Fibroblast of the aortic adventitia (primary cell): ENCODE measurements around the gene RPS6KC1. TPM values are rescaled to one million over a fixed set of nuclear protein-coding genes. Genes with fewer than 3 reads are reported as not detected.
A peak's percentile ranks its signal among the peaks of the same experiment; 100 is the strongest.

ENCODE experiments used
- DNase-seq: peaks from one replicate; pipeline ENCODE4 v3.0.0-alpha.2; 2010; ENCODE audit warnings: low read depth
- H3K4me3 ChIP-seq: 2 replicates; pipeline ENCODE4 v1.5.1; 2011; ENCODE audit warnings: low read depth, mild to moderate bottlenecking, control low read depth, low read length, moderate library complexity
- total RNA-seq: library from RNA; depleted of rRNA; stranded (reverse); fragments of >200 nt; gene quantifications from 2 replicates; pipeline ENCODE4 v1.2.3, GENCODE V29; 2012; ENCODE audit warnings: low replicate concordance
- TF ChIP-seq, protein P1 (sequence below): IDR thresholded peaks from 2 replicates; pipeline ENCODE4 v1.5.1; 2011; ENCODE audit warnings: mild to moderate bottlenecking, low read length, control low read depth, inconsistent platforms; ENCODE audit not compliant: insufficient read depth

Gene RPS6KC1
- total RNA-seq, 1 donor, result 29.7 TPM

DNA sequence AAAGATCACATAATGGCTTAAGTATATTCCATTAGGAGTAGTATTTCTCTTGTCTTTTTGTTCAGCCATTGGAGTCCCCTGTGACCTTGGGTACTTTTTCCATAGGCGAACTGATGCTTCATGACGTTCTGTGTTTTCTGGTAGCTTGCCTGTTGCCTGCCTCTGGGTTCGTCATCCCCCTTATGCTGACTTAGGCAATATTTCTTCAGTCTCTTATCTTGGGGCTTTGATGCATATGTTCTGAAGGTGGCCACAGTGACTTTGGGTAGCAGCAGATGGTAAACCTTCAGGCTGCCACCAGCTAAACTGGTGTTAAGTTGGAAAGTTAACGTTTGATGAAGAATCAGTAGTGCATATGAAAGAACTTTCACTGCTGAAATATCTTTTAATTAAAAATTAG is 170.2 kb downstream of the RPS6KC1 start:
- TF ChIP-seq, protein P1, sequence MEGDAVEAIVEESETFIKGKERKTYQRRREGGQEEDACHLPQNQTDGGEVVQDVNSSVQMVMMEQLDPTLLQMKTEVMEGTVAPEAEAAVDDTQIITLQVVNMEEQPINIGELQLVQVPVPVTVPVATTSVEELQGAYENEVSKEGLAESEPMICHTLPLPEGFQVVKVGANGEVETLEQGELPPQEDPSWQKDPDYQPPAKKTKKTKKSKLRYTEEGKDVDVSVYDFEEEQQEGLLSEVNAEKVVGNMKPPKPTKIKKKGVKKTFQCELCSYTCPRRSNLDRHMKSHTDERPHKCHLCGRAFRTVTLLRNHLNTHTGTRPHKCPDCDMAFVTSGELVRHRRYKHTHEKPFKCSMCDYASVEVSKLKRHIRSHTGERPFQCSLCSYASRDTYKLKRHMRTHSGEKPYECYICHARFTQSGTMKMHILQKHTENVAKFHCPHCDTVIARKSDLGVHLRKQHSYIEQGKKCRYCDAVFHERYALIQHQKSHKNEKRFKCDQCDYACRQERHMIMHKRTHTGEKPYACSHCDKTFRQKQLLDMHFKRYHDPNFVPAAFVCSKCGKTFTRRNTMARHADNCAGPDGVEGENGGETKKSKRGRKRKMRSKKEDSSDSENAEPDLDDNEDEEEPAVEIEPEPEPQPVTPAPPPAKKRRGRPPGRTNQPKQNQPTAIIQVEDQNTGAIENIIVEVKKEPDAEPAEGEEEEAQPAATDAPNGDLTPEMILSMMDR, result no peak
- no peak overlapping the region for H3K4me3 ChIP-seq
- DNase-seq, result no peak

DNA sequence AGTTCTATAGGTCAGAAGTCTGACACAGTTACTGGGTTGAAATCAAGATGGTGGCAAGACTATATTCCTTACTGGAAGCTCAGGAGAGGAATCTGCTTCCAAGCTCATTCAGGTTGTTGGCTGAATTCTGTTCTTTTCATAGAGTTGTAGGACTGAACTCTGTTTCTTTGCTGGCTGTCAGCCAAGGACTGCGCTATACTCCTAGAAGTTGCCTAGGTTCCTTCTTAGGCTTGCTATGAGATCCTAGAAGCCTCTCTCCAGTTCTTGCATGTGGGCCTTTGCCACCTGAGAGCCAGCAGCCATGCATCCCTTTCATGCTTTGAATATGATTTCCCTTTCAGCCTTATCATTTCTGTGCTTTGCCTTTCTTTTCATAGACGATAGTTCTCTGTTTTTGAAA is 176.4 kb downstream of the RPS6KC1 start:
- TF ChIP-seq, protein P1, result no peak
- H3K4me3 ChIP-seq, result no peak overlapping the region
- DNase-seq, result no peak

DNA sequence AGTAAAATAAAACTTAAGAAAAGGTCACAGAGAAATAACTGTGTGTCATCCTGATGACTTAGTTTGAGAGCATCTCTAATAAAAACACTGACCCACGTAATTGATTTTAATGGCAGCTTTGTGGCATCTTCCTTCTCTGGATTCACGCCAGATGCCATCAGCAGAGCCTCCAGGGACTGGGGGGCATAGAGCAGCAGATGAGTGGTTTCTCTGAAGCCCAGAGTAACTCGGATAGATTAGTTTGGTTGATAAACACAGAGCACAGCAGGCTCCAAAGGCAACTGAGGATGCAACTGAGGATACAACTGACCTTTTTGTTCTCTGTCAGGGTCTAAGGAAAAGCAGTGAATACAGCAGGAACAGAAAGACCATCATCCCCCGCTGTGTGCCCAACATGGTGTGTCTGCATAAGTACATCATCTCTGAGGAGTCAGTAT is 180.8 kb downstream of the RPS6KC1 start:
- H3K4me3 ChIP-seq, result no peak overlapping the region
- TF ChIP-seq, protein P1, result no peak
- no peak for DNase-seq

DNA sequence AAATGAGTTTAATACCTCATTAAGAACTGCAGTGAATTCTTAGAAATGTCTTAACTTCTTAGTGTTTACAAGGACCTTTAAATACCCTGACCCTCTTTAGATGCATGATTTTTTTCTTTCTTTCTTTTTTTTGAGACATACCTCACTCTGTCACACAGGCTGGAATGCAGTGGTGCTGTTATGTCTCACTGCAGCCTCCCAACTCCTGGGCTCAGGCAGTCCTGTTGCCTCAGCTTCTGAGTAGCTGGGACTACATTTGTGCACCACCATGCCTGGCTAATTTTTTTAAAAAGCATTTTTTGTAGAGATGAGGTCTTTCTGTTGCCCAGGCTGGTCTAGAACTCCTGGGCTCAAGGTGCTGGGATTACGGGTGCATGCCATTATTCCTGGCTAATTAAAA is 191.8 kb downstream of the RPS6KC1 start:
- TF ChIP-seq, protein P1, result no peak
- no peak overlapping the region for H3K4me3 ChIP-seq
- DNase-seq, result no peak

DNA sequence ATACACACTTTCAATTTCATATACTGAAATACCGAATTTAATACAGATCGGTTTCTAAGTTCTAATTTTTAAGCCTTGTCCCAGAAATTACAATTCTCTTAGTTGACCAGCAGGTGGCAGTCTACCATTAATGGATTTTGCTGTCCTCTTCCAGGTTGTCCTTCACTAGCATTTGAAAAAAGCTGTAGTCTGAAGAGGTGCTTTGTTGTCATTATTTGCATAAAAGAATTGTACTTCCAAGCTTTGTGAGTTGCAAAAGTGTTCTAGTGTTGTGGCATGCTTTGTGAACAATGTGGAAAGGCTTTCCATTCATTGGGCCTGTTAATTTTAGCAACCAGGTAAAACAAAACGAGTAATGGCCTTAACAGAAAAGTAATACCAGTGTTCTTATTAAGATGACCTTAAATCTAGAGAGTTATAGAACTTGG is 193.6 kb downstream of the RPS6KC1 start:
- TF ChIP-seq, protein P1, result peak; percentile 66
- peak; percentile 74 for DNase-seq
- H3K4me3 ChIP-seq, result no peak overlapping the region

DNA sequence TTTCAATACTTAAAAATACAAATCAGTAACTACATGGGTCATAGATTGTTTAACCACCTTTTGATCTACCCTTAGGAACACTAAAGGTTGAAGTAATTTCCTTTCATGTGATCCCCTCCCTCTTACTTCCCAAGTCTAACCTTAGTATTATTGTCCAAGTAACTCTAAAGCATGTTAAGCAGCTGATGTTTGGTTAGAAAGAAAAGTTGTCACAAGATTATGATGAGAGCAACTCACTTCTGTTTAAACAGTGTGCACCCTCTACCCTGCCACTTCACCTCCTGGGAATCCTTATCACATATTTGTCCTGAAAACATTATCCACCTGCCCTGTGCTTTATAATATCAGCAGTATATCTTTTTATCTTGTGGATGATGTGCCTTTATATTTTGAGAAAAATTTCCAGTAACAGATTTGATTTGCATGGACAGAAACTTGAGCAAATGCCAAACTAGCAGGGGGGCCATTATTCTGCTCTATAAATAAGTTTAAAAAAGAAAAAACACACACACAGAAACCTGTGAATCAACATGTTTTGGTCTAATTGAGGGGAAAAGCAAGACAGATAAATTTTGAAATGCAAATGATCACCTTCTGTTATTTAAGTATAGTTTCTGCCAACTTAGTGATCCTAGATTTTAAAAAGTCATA is 194.3 kb downstream of the RPS6KC1 start:
- no peak overlapping the region for H3K4me3 ChIP-seq
- DNase-seq, result no peak
- TF ChIP-seq, protein P1, result no peak

DNA sequence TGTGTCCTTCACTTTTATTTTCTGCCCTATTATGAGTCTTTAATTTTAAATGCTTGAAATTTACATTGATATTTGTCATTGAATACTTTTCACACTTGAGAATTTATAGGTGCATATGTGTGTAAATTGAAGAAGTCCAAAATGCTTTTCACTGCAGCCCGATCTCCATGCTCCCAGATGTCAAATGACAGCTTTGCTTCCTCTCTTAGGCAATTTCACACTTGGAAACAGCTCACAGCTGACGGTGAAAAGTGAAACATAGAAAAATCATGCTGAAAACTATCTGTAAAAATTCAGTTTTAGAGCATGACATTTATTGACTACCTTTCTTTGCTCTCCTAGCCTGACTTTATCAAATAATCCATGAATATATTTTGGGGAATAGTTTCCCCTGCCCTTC is 196.0 kb downstream of the RPS6KC1 start:
- TF ChIP-seq, protein P1, result no peak
- no peak overlapping the region for H3K4me3 ChIP-seq
- DNase-seq, result no peak
